PC-9 (cell line): ENCODE measurements around the gene CNBP. TPM values are rescaled to one million over a fixed set of nuclear protein-coding genes. Genes with fewer than 3 reads are reported as not detected.
"Not testable (repeated sequence)": the region's sequence is repeated elsewhere in the genome, so short reads cannot be mapped to it uniquely, and the experiment has no call there.

Experiments used
- BruUV-seq: library from RNA; stranded (reverse); fragments of 400-500 nt; replicated peaks from 2 replicates; lab custom pipeline; 2021; lab: Mats Ljungman, UMichigan
- CTCF ChIA-PET: fragments of 300-600 bp; sonication (Branson Sonifier 250); formaldehyde crosslinking; loops from one replicate; lab custom pipeline; 2022; ENCODE audit warnings: antibody characterized with exemption; lab: Charles Lee
- POLR2A ChIA-PET: fragments of 300-600 bp; sonication (Branson Sonifier 250); formaldehyde crosslinking; loops from one replicate; lab custom pipeline; 2022; ENCODE audit warnings: antibody characterized with exemption; ENCODE audit not compliant: unreplicated experiment; lab: Charles Lee
- DNase-seq, 2 experiments: peaks; one replicate each; pipeline versions ENCODE4 v3.0.0 to v3.0.0-alpha.2; 2015 to 2022; ENCODE audit warnings: mixed read lengths in 1 of 2
- H2AFZ ChIP-seq: fragments of 200-600 bp; sonication (generic); 2 replicates; pipeline ENCODE4 v1.8.1; 2017; ENCODE audit warnings: antibody characterized with exemption
- H3F3A ChIP-seq: fragments of 200-600 bp; sonication (generic); 2 replicates; pipeline ENCODE4 v1.8.1; 2017; ENCODE audit warnings: antibody characterized with exemption, mild to moderate bottlenecking, low read depth; ENCODE audit not compliant: insufficient read depth
- H3K27ac ChIP-seq: fragments of 200-600 bp; sonication (generic); 2 replicates; pipeline ENCODE4 v1.6.1; 2016; ENCODE audit warnings: mixed run types
- H3K27me3 ChIP-seq: fragments of 200-600 bp; sonication (generic); 2 replicates; pipeline ENCODE4 v1.6.1; 2016; ENCODE audit warnings: low read depth, mixed run types; ENCODE audit not compliant: insufficient read depth
- H3K36me3 ChIP-seq: fragments of 200-600 bp; sonication (generic); 2 replicates; pipeline ENCODE4 v1.6.1; 2016; ENCODE audit warnings: low read depth, mixed run types
- H3K4me1 ChIP-seq: fragments of 200-600 bp; sonication (generic); replicated peaks from 2 replicates; pipeline ENCODE4 v1.6.1; 2016; ENCODE audit warnings: mixed run types; ENCODE audit not compliant: insufficient read depth
- H3K4me2 ChIP-seq: fragments of 200-600 bp; sonication (generic); 2 replicates; pipeline ENCODE4 v1.6.1; 2017; ENCODE audit warnings: mixed run types
- H3K4me3 ChIP-seq: fragments of 200-600 bp; sonication (generic); 2 replicates; pipeline ENCODE4 v1.6.1; 2016; ENCODE audit warnings: mixed run types
- H3K79me2 ChIP-seq: fragments of 200-600 bp; sonication (generic); 2 replicates; pipeline ENCODE4 v1.6.1; 2017; ENCODE audit warnings: low read depth, mixed run types
- H3K9me2 ChIP-seq: fragments of 200-600 bp; sonication (generic); 2 replicates; pipeline ENCODE4 v1.8.1; 2017; ENCODE audit warnings: mild to moderate bottlenecking; ENCODE audit not compliant: insufficient read depth
- H3K9me3 ChIP-seq: fragments of 200-600 bp; sonication (generic); 2 replicates; pipeline ENCODE4 v1.8.1; 2016; ENCODE audit warnings: low read depth; ENCODE audit not compliant: insufficient read depth
- H4K20me1 ChIP-seq: fragments of 200-600 bp; sonication (generic); 2 replicates; pipeline ENCODE4 v1.8.1; 2017; ENCODE audit not compliant: insufficient read depth
- EZH2 ChIP-seq: fragments of 200-600 bp; sonication (generic); IDR thresholded peaks from 2 replicates; pipeline ENCODE4 v1.8.0; 2017; ENCODE audit warnings: antibody characterized with exemption, low read depth
- intact Hi-C: fragments of 100-400 bp; cut with micrococcal nuclease; formaldehyde crosslinking; loops from one replicate; pipeline ENCODE4 v1.10.0; 2022; ENCODE audit not compliant: unreplicated experiment
- total RNA-seq: library from RNA; stranded (reverse); gene quantifications from 2 replicates; pipeline ENCODE4 v1.2.3, GENCODE V29; 2021
- TF ChIP-seq, protein P1 (sequence below): fragments of 200-600 bp; sonication (generic); conservative IDR thresholded peaks from 2 replicates; pipeline ENCODE4 v1.6.1; 2017; ENCODE audit warnings: mixed run types, antibody characterized with exemption, mild to moderate bottlenecking, moderate library complexity

Gene CNBP
- total RNA-seq, 1 experiment from 2014 or later = 265 TPM

DNA sequence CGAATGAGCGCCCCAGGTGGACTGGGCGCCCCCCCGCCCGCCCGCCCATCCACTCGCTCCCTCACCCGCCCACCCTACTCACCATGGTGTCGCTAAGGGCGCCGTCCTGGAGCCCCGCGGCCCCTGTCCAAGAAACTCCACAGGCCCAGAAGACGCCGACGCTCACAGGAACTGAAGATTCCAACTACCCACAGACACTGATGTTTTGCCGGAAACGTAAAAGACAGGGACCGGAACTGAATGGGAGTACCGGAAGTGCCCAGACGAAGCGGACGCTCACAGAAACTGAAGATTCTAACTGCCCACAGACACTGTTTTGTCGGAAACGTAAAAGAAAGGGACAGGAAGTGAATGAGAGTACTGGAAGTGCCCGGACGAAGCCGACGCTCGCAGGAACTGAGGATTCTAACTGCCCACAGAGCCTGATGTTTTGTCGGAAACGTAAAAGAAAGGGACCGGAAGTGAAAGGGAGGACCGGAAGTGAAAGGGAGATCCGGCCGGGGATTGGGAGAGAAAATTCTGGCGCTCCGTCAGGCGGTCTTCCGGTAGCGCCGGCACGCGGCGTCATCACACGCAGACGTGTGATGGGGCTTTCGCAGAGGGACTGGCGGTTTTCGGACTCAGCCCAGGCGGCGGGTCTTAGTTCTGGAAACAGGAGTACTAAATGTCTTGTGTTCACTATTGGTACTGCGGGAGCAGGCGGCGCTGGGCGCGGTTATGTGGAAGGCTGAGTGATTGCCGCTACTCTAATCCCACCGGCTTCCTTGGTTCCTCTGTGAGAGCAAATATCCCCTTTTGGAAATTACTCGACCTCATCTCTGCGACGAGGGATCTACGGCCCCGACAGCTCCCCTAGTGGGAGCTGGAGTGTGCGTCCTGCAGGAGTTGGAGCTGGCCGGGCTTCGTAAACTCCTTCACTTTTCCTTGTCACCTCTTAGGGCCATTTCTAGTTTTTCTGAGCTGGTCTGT, 22.5 kb downstream of the CNBP start, which contains the start of gene ISY1:
TSS of gene ISY1 (minus strand) at position 173 of the 969 bp plus-strand sequence. CDS start at position 85, 88 bp downstream.
- peaks cover under 1% of the 10 kb centered on the region; the same call in 1 of the 2 replicates for H4K20me1 ChIP-seq
- H3K27me3 ChIP-seq = no peaks in the 10 kb centered on the region
- TSS peak; percentile 97 for BruUV-seq
- H3K4me1 ChIP-seq = peaks cover 21% of the 10 kb centered on the region
- peak within 1 kb of the TSS; percentile 78 for H3K4me3 ChIP-seq
- TF ChIP-seq EZH2 = no peak
- TF ChIP-seq, protein P1, sequence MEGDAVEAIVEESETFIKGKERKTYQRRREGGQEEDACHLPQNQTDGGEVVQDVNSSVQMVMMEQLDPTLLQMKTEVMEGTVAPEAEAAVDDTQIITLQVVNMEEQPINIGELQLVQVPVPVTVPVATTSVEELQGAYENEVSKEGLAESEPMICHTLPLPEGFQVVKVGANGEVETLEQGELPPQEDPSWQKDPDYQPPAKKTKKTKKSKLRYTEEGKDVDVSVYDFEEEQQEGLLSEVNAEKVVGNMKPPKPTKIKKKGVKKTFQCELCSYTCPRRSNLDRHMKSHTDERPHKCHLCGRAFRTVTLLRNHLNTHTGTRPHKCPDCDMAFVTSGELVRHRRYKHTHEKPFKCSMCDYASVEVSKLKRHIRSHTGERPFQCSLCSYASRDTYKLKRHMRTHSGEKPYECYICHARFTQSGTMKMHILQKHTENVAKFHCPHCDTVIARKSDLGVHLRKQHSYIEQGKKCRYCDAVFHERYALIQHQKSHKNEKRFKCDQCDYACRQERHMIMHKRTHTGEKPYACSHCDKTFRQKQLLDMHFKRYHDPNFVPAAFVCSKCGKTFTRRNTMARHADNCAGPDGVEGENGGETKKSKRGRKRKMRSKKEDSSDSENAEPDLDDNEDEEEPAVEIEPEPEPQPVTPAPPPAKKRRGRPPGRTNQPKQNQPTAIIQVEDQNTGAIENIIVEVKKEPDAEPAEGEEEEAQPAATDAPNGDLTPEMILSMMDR = peak; percentile 84
- H3K79me2 ChIP-seq = peaks cover 21% of the 10 kb centered on the region
- H2AFZ ChIP-seq = peak within 1 kb of the TSS; percentile 93
- DNase-seq = peak; percentile 86 to 89
- no peaks in the 10 kb centered on the region for H3K9me2 ChIP-seq
- CTCF ChIA-PET = interaction anchor here (0.6 to 0.8 kb wide), 4 partner anchors 40 to 191 kb away, joined by 3 to 4 read pairs (median 4); partner anchors contain the start of gene RAB43
- H3F3A ChIP-seq = peaks cover 45% of the 10 kb centered on the region
- intact Hi-C loops = loop anchor here (1.0 kb wide), 1 partner anchor 84 kb away; no protein-coding TSS in a partner anchor
- H3K27ac ChIP-seq = peak within 1 kb of the TSS; percentile 88
- 0 out of 2 replicates have a peak, but pooled peaks cover 4% of the 10 kb centered on the region for H3K36me3 ChIP-seq
- POLR2A ChIA-PET = interaction anchor here (0.6 to 0.9 kb wide), 5 partner anchors 79 to 1382 kb away, joined by 3 to 15 read pairs (median 5); no protein-coding TSS in a partner anchor
- H3K4me2 ChIP-seq = peak within 1 kb of the TSS; percentile 91
- no peaks in the 10 kb centered on the region for H3K9me3 ChIP-seq

DNA sequence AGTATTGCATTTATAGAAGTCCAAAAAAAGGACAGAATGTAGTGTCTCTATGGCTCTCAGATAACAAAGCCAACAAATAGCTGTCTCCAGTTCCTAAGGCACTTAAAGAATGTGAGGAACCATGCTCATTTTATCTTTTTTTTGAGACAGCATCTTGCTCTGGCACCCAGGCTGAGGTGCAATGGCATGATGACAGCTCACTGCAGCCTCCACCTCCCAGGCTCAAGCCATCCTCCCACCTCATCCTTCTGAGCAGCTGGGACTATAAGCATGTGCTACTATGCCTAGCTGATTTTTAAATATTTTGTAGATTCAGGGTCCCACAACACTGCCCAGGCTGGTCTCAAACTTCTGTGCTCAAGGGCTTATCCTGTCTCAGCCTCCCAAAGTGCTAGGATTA, 38.9 kb downstream of the CNBP start:
- Histone ChIP-seq H3K4me3 (no peak overlapping the region), H4K20me1 (no peaks in the 10 kb centered on the region), H3K79me2 (no peaks in the 10 kb centered on the region), H3K27ac (no peak overlapping the region), H3K36me3 (peaks cover 11% of the 10 kb centered on the region; the same call in 1 of the 2 replicates), H2AFZ (no peak overlapping the region), H3K9me2 (no peaks in the 10 kb centered on the region), H3K4me2 (no peak overlapping the region), H3K4me1 (no peaks in the 10 kb centered on the region), H3K9me3 (no peaks in the 10 kb centered on the region), H3K27me3 (no peaks in the 10 kb centered on the region), H3F3A (no peaks in the 10 kb centered on the region)
- ChIA-PET CTCF (interaction anchor here (1.0 kb wide), 1 partner anchor 10 kb away, joined by 3 read pairs; no protein-coding TSS in a partner anchor), POLR2A (interaction anchor here (0.6 kb wide), 1 partner anchor 23 kb away, joined by 5 read pairs; the partner anchor contains the start of gene RAB43)
- DNase-seq = no peak
- no TSS peak for BruUV-seq
- TF ChIP-seq, protein P1 = no peak
- no peak for TF ChIP-seq EZH2
- intact Hi-C loops = no loop called here

DNA sequence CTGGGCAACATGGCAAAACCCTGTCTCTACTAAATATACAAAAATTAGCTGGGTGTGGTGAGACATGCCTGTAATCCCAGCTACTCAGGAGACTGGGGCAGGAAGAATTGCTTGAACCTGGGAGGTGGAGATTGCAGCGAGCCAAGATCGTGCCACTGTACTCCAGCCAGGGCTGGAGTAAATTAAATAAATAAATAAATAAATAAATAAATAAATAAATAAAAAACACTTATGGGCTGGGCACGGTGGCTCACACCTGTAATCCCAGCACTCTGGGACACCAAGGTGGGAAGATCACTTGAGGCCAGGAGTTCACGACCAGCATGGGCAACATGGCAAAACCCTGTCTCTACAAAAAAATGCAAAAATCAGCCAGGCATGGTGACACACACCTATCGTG, 42.7 kb downstream of the CNBP start:
- H3K27ac ChIP-seq, H3K9me3 ChIP-seq, H3K4me1 ChIP-seq, CTCF ChIA-PET, POLR2A ChIA-PET, H3K79me2 ChIP-seq, H3K4me2 ChIP-seq, BruUV-seq, DNase-seq, H2AFZ ChIP-seq, H4K20me1 ChIP-seq, H3F3A ChIP-seq, H3K27me3 ChIP-seq, intact Hi-C loops, H3K4me3 ChIP-seq, H3K9me2 ChIP-seq: not testable (repeated sequence)
- H3K36me3 ChIP-seq = peaks cover 12% of the 10 kb centered on the region; the same call in 1 of the 2 replicates
